ENCODE measurements around the gene RNF151. TPM values are rescaled to one million over a fixed set of nuclear protein-coding genes. Genes with fewer than 3 reads are reported as not detected.

The RNF151 gene
- polyA plus RNA-seq, 2 of the 4 experiments (the other 2 are of a cell fraction): not detected

DNA sequence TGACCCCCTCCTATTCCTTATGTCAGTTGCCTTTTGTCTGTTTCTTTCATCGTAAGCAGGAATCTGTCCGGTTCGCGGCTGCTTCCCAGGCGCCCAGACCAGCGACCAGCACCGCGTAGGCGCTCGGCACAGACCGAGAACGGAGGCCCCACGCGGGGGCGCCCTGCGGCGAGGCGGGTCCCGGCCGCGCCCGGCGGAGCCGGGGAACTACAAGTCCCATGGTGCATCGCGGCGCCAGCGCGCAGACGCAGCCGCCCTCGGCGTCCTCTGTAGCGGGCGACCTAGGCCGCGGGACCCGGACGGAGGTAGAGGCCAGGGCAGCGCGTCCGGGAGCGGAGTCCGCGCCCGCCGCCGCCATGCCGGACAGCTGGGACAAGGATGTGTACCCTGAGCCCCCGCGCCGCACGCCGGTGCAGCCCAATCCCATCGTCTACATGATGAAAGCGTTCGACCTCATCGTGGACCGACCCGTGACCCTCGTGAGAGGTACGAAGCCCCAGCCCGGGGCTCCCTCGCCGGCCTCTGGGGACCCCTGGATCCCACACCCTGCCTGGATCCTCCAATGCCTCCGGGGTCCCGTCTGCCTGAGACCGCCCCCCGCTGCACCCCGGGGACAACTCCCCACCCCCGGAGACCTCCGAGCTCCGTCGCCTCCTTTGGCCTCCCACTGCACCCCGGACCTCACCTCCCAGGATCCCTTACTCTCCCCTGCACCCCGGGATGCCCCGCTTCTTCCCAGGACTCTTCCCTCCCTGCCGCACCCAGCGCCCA, 7.2 kb upstream of the RNF151 start, which contains the start of gene NDUFB10:
NDUFB10 (plus strand) TSS at position 270 of the 771 bp plus-strand sequence; CDS start at position 357, 87 bp downstream.
- CTCF ChIA-PET: interaction anchor here (0.6 to 3.0 kb wide), 9 partner anchors 9 to 181 kb away, joined by 3 to 9 read pairs (median 5); partner anchors contain the start of gene TBL3
- peaks cover 30% of the 10 kb centered on the region for H3K4me1 ChIP-seq
- peak; percentile 68 to 83 for ATAC-seq
- no peaks in the 10 kb centered on the region for H3K9me3 ChIP-seq
- no peak for FAIRE-seq
- peak within 1 kb of the TSS; percentile 92 to 97 for H3K27ac ChIP-seq
- under 1% methylated on average over 22 of the region's 79 CpGs for WGBS (ENCODE audit: missing lambda C conversion rate)
- H3K4me2 ChIP-seq: peak within 1 kb of the TSS; percentile 94
- H3K4me3 ChIP-seq: peak within 1 kb of the TSS; percentile 88
- peak; percentile 76 to 94 for DNase-seq (ENCODE audit: low read depth in 1 of 2, low spot score in 1 of 2)
- POLR2A ChIA-PET: interaction anchor here (0.6 to 1.4 kb wide), 2 partner anchors 84 to 177 kb away, joined by 3 to 5 read pairs; partner anchors contain the start of genes NUBP2 and SPSB3
- TF ChIP-seq MAX (IDR thresholded peaks at IDR 0.05) (peak; percentile 72; the same call in 1 of the 2 replicates), RARB (CRISPR knock-in tag; IDR thresholded peaks at IDR 0.05) (no peak), CTCF (IDR thresholded peaks at IDR 0.05) (peak; percentile 86), JUN (IDR thresholded peaks at IDR 0.05) (peak; percentile 76 to 87; a peak in 4 of 5 replicates), SMC3 (IDR thresholded peaks at IDR 0.05) (peak; percentile 78), E2F6 (IDR thresholded peaks at IDR 0.05; ENCODE audit: borderline replicate concordance, low read depth) (no peak), RFX5 (IDR thresholded peaks at IDR 0.05) (no peak), PHF8 (IDR thresholded peaks at IDR 0.05; ENCODE audit: borderline replicate concordance, low read depth) (peak; percentile 86; the same call in 1 of the 2 replicates), RCOR1 (IDR thresholded peaks at IDR 0.05; ENCODE audit: low read depth, low read length) (no peak), USF2 (IDR thresholded peaks at IDR 0.05) (no peak), TFCP2L1 (CRISPR knock-in tag; IDR thresholded peaks at IDR 0.05) (no peak), ZFP36 (IDR thresholded peaks at IDR 0.05; ENCODE audit: borderline replicate concordance, partially characterized antibody) (no peak), RAD21 (conservative IDR thresholded peaks at IDR 0.05 in 1 of 2, IDR thresholded peaks at IDR 0.05 in 1 of 2) (peak in 1 of 2 experiments; percentile 60; a peak in 4 of 5 replicates), FOXS1 (CRISPR knock-in tag; IDR thresholded peaks at IDR 0.05) (no peak), RNF2 (IDR thresholded peaks at IDR 0.05; ENCODE audit: borderline replicate concordance, low read depth) (no peak), POLR2A (IDR thresholded peaks at IDR 0.05; ENCODE audit: low read length) (peak; percentile 97)
- TF ChIP-seq, protein P1, sequence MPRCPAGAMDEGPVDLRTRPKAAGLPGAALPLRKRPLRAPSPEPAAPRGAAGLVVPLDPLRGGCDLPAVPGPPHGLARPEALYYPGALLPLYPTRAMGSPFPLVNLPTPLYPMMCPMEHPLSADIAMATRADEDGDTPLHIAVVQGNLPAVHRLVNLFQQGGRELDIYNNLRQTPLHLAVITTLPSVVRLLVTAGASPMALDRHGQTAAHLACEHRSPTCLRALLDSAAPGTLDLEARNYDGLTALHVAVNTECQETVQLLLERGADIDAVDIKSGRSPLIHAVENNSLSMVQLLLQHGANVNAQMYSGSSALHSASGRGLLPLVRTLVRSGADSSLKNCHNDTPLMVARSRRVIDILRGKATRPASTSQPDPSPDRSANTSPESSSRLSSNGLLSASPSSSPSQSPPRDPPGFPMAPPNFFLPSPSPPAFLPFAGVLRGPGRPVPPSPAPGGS (IDR thresholded peaks at IDR 0.05): peak; percentile 93

All from A549 (cell line).